Activated CD4-positive, alpha-beta T cell treated with anti-CD3 and anti-CD28 coated beads, Interleukin-10, Interleukin-2, amounts not matched to agents 100 ng/mL and 50 ng/mL, durations not matched to agents 16 hours and 8 hours (primary cell): ENCODE measurements around the gene PDS5A.
"Not testable (repeated sequence)": the region's sequence is repeated elsewhere in the genome, so short reads cannot be mapped to it uniquely, and the experiment has no call there.

Experiments used
- DNase-seq: peaks from one replicate; pipeline ENCODE4 v3.0.0-alpha.2; 2020

PDS5A gene

DNA sequence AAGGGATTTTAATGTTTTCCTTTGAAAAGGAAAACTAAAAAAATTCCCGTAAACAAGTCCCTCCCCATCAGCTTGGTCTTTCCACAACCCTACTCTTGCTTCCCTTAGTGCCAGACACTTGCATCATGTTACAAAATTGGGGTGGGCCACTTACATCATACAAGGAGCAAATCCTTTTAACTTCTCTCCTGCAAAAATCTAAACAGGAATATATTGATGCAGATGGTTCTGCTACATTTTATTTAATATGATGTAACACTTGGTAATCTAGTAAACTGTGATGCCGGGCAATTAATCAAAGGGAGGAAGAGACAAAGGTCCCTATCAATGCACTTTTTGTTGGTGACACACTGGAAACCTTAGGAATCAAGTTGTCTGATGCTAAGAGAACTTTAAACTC lies 154.5 kb downstream of the PDS5A start:
- no peak for DNase-seq

DNA sequence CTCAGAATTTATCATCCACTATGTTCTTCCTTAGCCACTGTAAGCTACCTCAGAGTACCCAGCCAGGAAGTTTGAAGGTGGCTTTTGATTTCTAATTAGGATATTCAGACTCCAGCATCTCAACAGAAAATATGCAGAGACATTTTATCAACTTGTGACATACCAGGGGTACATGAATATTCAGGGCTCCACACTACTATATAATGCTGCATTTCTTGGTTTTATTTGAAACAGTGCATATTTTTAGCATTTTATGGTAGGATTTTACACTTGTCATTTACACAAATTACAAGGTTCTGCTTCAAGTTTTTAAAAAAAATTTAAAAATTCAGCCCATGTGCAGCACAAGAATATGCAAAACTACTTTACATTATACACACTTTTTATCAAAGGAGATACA lies 155.0 kb downstream of the PDS5A start:
- no peak for DNase-seq

DNA sequence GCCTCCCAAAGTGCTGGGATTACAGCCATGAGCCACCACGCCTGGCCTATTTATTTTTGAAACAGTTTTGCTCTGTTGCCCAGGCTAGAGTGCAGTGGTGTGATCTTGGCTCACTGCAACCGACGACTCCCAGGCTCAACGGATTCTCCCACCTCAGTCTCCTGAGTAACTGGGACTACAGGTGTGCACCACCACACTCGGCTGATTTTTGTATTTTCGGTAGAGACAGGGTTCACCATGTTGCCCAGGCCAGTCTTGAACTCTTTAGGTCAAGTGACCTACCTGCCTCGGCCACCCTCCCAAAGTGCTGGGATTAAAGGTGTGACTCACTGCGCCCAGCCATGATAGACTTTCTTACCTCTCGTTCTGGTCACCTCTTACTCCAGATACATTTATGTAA lies 155.8 kb downstream of the PDS5A start:
- DNase-seq = no peak

DNA sequence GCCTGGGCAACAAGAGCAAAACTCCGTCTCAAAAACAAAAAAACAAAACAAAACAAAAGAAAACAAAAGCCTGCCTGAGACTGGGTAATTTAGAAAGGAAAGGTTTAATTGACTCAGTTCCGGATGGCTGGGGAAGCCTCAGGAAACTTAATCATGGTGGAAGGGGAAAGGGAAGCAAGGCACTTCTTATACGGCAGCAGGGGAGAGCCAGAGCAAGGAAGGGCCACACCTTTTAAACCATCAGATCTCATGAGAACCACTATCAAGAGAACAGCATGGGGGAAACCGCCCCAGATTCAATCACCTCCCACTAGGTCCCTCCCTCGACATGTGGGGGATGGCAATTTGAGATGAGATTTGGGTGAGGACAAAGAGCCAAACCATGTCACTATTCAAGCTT lies 157.5 kb downstream of the PDS5A start:
- DNase-seq = no peak

DNA sequence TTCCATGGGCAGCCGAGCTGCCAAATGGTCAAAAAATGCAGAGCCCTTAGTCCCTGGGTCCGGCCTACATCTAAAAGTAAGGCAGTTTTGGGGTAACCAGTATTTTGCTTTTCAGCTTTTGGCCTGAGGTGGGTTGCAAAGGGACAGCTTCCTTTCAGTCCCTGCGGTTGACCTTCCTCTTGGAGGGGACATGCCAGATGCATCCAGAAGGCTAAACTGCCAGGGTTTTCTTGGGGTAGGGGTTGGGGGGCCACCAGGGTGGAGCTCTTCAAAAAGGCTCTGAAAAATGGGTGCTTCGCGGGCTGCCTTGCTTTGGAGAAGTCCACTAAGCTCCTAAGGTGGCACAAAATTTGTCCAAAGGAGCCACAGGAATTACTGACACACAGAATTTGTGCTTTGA lies 159.1 kb downstream of the PDS5A start:
- DNase-seq = no peak

DNA sequence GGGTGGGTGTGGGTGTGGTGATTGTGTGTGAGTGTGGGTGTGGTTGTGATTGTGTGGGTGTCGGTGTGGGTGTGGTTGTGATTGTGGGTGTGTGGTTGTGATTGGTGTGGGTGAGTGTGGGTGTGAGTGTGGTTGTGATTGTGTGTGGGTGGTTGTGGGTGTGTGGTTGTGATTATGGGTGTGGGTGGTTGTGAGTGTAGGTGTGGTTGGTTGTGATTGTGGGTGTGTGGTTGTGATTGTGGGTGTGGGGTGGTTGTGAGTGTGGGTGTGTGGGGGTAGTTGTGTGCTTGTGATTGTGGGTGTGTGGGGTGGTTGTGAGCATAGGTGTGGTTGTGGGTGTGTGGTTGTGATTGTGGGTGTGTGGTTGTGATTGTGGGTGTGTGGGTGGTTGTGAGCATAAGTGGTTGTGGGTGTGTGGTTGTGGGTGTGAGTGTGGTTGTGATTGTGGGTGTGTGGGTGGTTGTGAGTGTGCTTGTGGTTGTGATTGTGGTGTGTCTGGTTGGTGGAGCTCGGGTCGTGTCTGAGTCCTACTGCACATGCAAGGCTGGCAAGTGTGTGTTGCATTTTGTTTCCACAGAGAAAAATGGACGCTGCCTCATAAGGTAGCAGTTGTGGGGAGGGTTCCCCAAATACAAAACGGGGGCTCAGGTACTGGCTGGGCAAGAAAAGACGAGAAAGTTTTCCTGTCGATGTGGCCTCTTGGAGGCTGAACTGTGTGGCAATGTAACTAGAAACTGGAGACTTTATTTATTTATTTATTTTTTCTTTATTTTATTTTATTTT lies 163.1 kb downstream of the PDS5A start:
- DNase-seq = no peak

DNA sequence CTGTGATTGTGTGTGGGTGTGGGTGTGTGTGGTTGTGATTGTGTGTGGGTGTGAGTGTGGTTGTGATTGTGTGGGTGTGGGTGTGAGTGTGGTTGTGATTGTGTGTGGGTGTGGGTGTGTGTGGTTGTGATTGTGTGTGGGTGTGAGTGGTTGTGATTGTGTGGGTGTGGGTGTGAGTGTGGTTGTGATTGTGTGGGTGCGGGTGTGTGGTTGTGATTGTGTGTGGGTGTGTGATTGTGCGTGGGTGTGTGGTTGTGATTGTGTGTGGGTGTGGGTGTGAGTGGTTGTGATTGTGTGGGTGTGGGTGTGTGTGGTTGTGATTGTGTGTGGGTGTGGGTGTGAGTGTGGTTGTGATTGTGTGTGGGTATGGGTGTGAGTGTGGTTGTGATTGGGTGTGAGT lies 163.9 kb downstream of the PDS5A start:
- DNase-seq = not testable (repeated sequence)

DNA sequence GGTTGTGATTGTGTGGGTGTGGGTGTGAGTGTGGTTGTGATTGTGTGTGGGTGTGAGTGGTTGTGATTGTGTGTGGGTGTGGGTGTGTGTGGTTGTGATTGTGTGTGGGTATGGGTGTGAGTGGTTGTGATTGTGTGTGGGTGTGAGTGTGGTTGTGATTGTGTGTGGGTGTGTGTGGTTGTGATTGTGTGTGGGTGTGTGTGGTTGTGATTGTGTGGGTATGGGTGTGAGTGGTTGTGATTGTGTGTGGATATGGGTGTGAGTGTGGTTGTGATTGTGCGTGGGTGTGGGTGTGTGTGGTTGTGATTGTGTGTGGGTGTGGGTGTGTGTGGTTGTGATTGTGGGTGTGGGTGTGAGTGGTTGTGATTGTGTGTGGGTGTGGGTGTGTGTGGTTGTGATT lies 164.7 kb downstream of the PDS5A start:
- not testable (repeated sequence) for DNase-seq

DNA sequence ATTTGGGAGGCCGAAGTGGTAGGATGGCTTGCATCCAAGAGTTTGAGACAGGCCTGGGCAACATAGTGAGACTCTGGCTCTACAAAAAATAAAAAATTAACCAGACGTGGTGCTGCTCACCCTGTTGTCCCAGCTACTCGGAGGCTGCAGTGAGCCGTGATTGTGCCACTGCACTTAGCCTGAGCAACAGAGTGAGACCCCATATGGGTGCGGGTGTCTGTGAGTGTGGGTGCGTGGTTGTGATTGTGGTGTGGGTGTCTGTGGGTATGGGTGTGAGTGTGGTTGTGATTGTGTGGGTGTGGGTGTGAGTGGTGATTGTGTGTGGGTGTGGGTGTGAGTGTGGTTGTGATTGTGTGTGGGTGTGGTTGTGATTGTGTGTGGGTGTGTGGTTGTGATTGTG lies 165.2 kb downstream of the PDS5A start:
- DNase-seq = no peak

DNA sequence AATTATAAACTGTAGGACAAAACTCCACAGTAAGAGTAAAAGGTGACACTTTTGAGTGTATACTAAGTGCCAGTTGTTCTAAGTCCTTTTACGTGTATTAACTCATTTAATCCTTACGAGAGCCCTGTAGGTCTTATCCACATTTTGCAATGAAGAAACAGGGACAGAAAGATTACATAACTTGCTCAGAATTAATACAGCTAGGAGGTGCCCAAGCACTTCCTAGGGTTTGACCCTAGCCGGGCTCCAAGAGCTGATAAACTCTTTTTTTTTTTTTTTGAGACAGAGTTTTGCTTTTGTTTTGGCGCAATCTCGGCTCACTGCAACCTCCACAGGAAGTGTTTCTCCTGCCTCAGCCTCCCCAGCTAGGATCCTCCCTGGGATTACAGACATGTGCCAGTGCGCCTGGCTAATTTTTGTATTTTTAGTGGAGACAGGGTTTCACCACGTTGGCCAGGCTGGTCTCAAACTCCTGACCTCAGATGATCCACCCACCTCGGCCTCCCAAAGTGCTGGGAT lies 169.4 kb downstream of the PDS5A start:
- DNase-seq = no peak

DNA sequence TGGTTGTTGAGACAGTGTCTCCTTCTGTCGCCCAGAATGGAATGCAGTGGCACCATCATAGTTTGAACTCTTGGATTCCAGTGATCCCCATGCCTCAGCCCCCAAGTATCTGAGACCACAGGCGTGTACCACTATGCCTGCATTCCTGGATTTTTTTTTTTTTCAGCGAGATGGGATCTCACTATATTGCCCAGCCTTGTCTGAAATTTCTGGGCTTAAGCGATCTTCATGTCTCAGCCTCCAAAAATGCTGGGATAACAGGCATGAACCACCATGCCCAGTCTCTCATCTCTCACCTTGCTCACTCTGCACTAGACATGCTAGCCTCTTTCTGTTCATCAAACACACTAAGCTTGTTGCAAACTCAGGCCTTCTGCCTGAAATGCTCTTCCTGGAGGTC lies 175.7 kb downstream of the PDS5A start:
- DNase-seq = no peak

DNA sequence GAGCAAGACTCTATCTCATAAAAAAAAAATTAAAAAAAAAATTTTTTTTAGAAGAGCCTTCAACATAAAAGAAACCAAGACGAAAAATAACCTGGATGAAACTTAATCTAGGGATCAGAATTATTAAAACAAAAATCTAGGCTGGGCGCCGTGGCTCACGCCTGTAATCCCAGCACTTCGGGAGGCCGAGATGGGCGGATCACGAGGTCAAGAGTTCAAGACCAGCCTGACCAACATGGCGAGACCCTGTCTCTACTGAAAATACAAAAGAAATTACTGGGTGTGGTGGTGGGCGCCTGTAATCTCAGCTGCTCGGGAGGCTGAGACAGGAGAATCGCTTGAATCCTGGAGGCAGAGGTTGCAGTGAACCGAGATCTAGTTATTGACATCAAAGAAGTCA lies 184.7 kb downstream of the PDS5A start:
- not testable (repeated sequence) for DNase-seq

DNA sequence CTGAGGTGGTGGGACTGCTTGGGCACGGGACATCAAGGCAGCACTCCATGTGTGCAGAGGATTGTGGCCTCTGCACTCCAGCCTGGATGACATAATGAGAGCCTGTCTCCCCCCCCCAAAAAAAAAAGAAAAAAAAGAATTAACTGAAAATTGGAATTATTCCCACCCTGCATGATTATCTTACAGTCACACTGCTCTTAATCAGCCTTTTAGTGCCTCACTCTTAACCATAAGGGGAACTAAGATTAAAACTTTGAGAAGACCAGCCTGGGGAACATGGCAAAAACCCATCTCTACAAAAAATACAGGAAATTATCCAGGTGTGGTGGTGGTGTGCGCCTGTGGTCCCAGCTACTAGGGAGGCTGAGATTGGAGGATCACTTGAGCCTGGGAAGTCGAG lies 185.2 kb downstream of the PDS5A start:
- DNase-seq = no peak

DNA sequence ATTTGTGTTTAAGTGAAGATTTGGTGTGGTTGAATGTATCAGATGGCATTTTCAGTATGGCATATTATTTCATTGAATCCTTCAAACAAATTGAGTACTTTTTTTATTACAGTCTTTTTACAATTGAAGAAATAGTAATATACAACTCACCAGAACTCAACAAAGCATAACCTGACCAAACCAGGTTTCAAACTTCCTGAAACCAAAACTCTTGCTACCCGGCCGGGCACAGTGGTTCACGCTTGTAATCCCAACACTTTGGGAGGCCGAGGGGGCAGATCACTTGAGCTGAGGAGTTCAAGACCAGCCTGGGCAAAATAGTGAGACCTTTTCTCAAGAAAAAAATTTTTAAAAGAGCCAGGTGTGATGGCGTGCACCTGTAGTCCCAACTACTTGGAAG lies 185.6 kb downstream of the PDS5A start:
- DNase-seq = no peak

DNA sequence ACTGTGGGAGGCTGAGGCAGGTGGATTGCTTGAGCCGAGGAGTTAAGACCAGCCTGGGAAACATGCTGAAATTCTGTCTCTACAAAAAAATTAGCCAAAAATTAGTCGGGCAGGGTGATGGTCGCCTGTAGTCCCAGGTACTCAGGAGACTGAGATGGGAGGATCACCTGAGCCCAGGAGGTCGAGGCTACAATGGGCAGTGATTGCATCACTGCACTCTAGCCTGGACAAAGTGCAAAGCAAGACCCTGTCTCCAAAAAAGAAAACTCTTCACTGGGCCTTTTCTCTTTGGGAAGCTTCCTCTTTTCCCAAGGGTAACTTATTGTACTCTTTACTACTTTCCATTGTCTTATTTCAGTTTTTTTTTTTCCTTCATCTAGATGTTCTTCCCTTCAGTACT lies 190.9 kb downstream of the PDS5A start:
- DNase-seq = no peak

DNA sequence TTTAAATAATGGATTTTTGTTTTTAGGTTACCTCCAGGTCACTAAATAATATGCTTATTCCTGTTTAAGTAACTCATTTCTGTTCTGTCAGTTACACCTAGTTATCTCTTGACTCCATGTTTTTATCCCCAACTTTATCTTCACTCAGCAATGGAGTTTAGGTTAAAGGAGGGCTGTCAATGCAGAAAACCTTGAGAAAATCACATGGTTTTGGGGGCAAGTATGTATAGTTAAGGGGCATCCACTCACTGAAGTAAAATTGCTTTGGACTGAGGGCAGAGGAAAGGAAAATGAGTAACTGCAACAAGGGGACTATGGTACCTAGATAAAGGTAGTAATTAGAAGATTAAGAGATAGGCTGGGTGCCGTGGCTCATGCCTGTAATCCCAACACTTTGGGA lies 192.6 kb downstream of the PDS5A start:
- DNase-seq = no peak

DNA sequence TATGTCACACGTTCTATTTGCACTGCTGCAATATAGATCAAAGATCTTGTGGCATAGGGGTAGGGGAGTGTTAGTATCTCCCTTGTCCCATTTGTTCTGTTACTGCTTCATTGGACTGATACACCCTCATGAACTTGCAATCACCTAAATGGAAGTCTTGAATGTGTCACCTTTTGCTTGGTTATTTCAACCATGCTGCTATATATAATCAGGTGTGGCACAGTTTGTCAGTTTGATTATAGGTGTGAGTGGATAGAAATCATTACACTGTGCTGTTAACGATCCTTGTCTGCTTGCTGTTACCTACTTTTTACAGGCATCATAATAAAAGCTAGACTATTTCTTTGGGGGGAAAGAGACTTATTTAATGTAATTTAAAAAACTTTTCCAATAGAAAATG lies 195.7 kb downstream of the PDS5A start:
- not testable (repeated sequence) for DNase-seq
